NT2/D1 (cell line): Measurements from ENCODE around the gene COL6A2.

Experiments used
- SUZ12 ChIP-seq: IDR thresholded peaks from 2 replicates; pipeline ENCODE4 v1.6.1; 2011; ENCODE audit not compliant: insufficient read length, insufficient read depth; ENCODE audit errors: extremely low read depth
- YY1 ChIP-seq: IDR thresholded peaks from 2 replicates; pipeline ENCODE4 v1.6.1; 2011; ENCODE audit not compliant: insufficient read length, insufficient read depth
- ZNF274 ChIP-seq: IDR thresholded peaks from 2 replicates; pipeline ENCODE4 v1.6.1; 2011; ENCODE audit warnings: mild to moderate bottlenecking, low read depth, low read length

DNA sequence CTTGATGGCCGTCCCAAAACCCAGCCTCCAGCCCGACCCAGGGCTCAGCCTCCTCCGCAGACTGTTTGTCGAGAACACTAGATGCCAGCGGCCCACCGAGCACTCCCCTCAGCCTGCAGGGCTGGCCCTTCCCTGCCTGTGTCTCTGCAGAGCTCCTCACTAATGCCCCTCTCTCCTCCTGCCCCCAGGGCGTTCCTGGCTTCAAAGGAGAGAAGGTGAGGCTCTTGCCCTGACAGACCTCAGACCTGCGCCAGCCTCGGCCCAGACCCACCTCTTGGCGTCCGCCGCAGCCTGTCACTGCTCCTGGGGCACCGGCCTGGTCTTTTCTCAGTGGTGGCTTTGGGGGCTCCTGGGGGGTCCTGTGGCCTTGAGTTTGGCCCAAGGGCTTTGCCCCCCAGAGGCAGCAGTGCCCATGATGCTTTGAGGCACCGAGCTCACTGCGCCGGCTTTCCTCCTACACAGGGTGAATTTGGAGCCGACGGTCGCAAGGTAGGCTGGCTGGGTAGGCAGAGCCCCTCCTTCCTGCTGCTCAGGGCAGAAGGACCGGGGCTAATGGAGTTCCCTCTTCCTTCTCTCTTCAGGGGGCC is 18.4 kb downstream of the COL6A2 start:
- TF ChIP-seq YY1, result no peak
- no peak for TF ChIP-seq SUZ12
- TF ChIP-seq ZNF274, result no peak
